HCT116 (cell line): ENCODE measurements around the gene ROBO1. TPM values are rescaled to one million over a fixed set of nuclear protein-coding genes. Genes with fewer than 3 reads are reported as not detected.

ENCODE experiments used
- ATAC-seq: fragments of 200-7000 bp; cut with Tn5 transposase; 2 replicates; pipeline ENCODE4 v1.9.1; 2020; ENCODE audit warnings: mild to moderate bottlenecking, moderate library complexity
- BruUV-seq: library from RNA; stranded (reverse); fragments of 400-500 nt; replicated peaks from 2 replicates; lab custom pipeline; 2021; lab: Mats Ljungman, UMichigan
- CTCF ChIA-PET: fragments of 300-600 bp; sonication (Branson Sonifier 250); formaldehyde crosslinking; loops from one replicate; lab custom pipeline; 2021; ENCODE audit warnings: antibody characterized with exemption; lab: Charles Lee
- POLR2A ChIA-PET: fragments of 300-600, 350-600 bp; sonication (Branson Sonifier 250); formaldehyde crosslinking; loops from one replicate; lab custom pipeline; 2021; ENCODE audit warnings: antibody characterized with exemption; lab: Charles Lee
- RAD21 ChIA-PET, 2 experiments: fragments of 300-600 bp; sonication (Branson Sonifier 250); formaldehyde crosslinking; loops; one replicate each; lab custom pipeline; 2023; ENCODE audit warnings: low total read pairs in 2 of 2; ENCODE audit not compliant: uncharacterized antibody in 2 of 2, unreplicated experiment in 2 of 2, low non-redundant PET in 1 of 2; lab: Charles Lee
- DNase-seq: peaks from one replicate; pipeline ENCODE4 v3.0.0-alpha.2; 2010; ENCODE audit warnings: low read depth, low spot score
- H2AFZ ChIP-seq: fragments of 200-600 bp; shearing (Covaris generic), sonication (generic); 2 replicates; pipeline ENCODE4 v1.6.1; 2017; ENCODE audit warnings: low read depth, mixed run types, mixed read lengths, antibody characterized with exemption, low read length; ENCODE audit not compliant: poor library complexity, severe bottlenecking
- H3K27ac ChIP-seq: 2 replicates; pipeline ENCODE4 v1.5.1; 2012; ENCODE audit warnings: low read depth, low read length
- H3K27me3 ChIP-seq: fragments of 200-600 bp; sonication (generic); 2 replicates; pipeline ENCODE4 v1.6.1; 2016; ENCODE audit warnings: mixed run types, low read length, mixed read lengths; ENCODE audit not compliant: insufficient read depth
- H3K36me3 ChIP-seq, 2 experiments: fragments of 200-500 bp in 1 of 2; fragments of 200-600 bp in 1 of 2; sonication (Bioruptor generic) in 1 of 2; sonication (generic) in 1 of 2; 2 replicates each; pipeline versions ENCODE4 v1.5.1 to v1.6.1; 2014 to 2016; ENCODE audit warnings: low read length in 2 of 2, inconsistent platforms in 1 of 2, mixed read lengths in 1 of 2, mixed run types in 1 of 2; ENCODE audit not compliant: insufficient read depth in 2 of 2, control insufficient read depth in 1 of 2
- H3K4me1 ChIP-seq, 2 experiments: fragments of 200-600 bp in 1 of 2; sonication (generic) in 1 of 2; 2 replicates each; pipeline versions ENCODE4 v1.5.1 to v1.6.1; 2012 to 2017; ENCODE audit warnings: low read length in 2 of 2, inconsistent platforms in 1 of 2, mild to moderate bottlenecking in 1 of 2, mixed read lengths in 1 of 2, mixed run types in 1 of 2, moderate library complexity in 1 of 2; ENCODE audit not compliant: insufficient read depth in 2 of 2, control insufficient read depth in 1 of 2
- H3K4me2 ChIP-seq: fragments of 200-600 bp; sonication (generic); 2 replicates; pipeline ENCODE4 v1.6.1; 2017; ENCODE audit warnings: mixed run types, low read length, mixed read lengths
- H3K4me3 ChIP-seq, 2 experiments: fragments of 200-600 bp in 1 of 2; sonication (generic) in 1 of 2; replicated peaks in 1 of 2; 2 replicates each; pipeline ENCODE4 v1.5.1; 2011 to 2016; ENCODE audit warnings: low read length in 2 of 2, control low read depth in 1 of 2, low read depth in 1 of 2, mild to moderate bottlenecking in 1 of 2, mixed read lengths in 1 of 2, mixed run types in 1 of 2
- H3K79me2 ChIP-seq: fragments of 200-600 bp; sonication (generic); 2 replicates; pipeline ENCODE4 v1.6.1; 2017; ENCODE audit warnings: mild to moderate bottlenecking, mixed run types, low read length, moderate library complexity, mixed read lengths; ENCODE audit not compliant: insufficient read depth
- H3K9ac ChIP-seq: fragments of 200-600 bp; sonication (generic); 2 replicates; pipeline ENCODE4 v1.6.1; 2016; ENCODE audit warnings: low read length, mixed read lengths
- H3K9me2 ChIP-seq: fragments of 200-600 bp; sonication (generic), shearing (Covaris generic); 2 replicates; pipeline ENCODE4 v1.6.1; 2017; ENCODE audit warnings: mixed run types, mild to moderate bottlenecking, moderate library complexity; ENCODE audit not compliant: insufficient read depth
- H3K9me3 ChIP-seq, 2 experiments: fragments of 200-500 bp in 1 of 2; fragments of 200-600 bp in 1 of 2; sonication (Bioruptor generic) in 1 of 2; sonication (generic) in 1 of 2; 2 replicates each; pipeline ENCODE4 v1.6.1; 2014 to 2017; ENCODE audit warnings: low read length in 2 of 2, mixed read lengths in 2 of 2, inconsistent platforms in 1 of 2, low read depth in 1 of 2, mild to moderate bottlenecking in 1 of 2, mixed run types in 1 of 2, moderate library complexity in 1 of 2; ENCODE audit not compliant: control insufficient read depth in 1 of 2, insufficient read depth in 1 of 2
- H4K20me1 ChIP-seq: fragments of 200-600 bp; sonication (generic), shearing (Covaris generic); 2 replicates; pipeline ENCODE4 v1.6.1; 2017; ENCODE audit warnings: mixed run types, mild to moderate bottlenecking, moderate library complexity; ENCODE audit not compliant: insufficient read depth
- CBX3 ChIP-seq: IDR thresholded peaks from 2 replicates; pipeline ENCODE4 v1.6.1; 2012; ENCODE audit warnings: low read depth
- CEBPB ChIP-seq: IDR thresholded peaks from 2 replicates; pipeline ENCODE4 v1.6.1; 2012; ENCODE audit warnings: low read depth
- EZH2 ChIP-seq: fragments of 200-600 bp; sonication (generic); IDR thresholded peaks from 2 replicates; pipeline ENCODE4 v1.6.1; 2017; ENCODE audit warnings: antibody characterized with exemption, mixed run types
- FOSL1 ChIP-seq: IDR thresholded peaks from 2 replicates; pipeline ENCODE4 v1.6.1; 2012; ENCODE audit warnings: low read depth
- POLR2A ChIP-seq: IDR thresholded peaks from 2 replicates; pipeline ENCODE4 v1.7.0; 2011; ENCODE audit warnings: borderline replicate concordance; ENCODE audit not compliant: insufficient read depth, insufficient read length; ENCODE audit errors: extremely low read depth
- POLR2AphosphoS5 ChIP-seq: IDR thresholded peaks from 2 replicates; pipeline ENCODE4 v1.6.1; 2011; ENCODE audit warnings: mild to moderate bottlenecking, low read depth, low read length, moderate library complexity
- SP1 ChIP-seq: IDR thresholded peaks from 2 replicates; pipeline ENCODE4 v1.6.1; 2012; ENCODE audit warnings: low read depth
- SRF ChIP-seq: IDR thresholded peaks from 2 replicates; pipeline ENCODE4 v1.6.1; 2012; ENCODE audit warnings: low read depth
- TCF7L2 ChIP-seq: IDR thresholded peaks from 2 replicates; pipeline ENCODE4 v1.7.0; 2011; ENCODE audit warnings: borderline replicate concordance, inconsistent platforms; ENCODE audit not compliant: insufficient read depth, insufficient read length; ENCODE audit errors: extremely low read depth
- YY1 ChIP-seq: IDR thresholded peaks from 2 replicates; pipeline ENCODE4 v1.6.1; 2011; ENCODE audit warnings: low read length, low read depth, moderate library complexity, mild to moderate bottlenecking; ENCODE audit not compliant: insufficient replicate concordance; ENCODE audit errors: extremely low read depth
- ZFX ChIP-seq: fragments of 450-650 bp; IDR thresholded peaks from 2 replicates; pipeline ENCODE4 v1.6.1; 2017
- ZNF274 ChIP-seq: fragments of 200-500 bp; sonication (Bioruptor generic); IDR thresholded peaks from 2 replicates; pipeline ENCODE4 v1.6.1; 2014; ENCODE audit warnings: mild to moderate bottlenecking, low read depth, low read length, inconsistent platforms
- intact Hi-C: fragments of 100-400 bp; cut with micrococcal nuclease; formaldehyde crosslinking; loops from 2 replicates; pipeline ENCODE4 v1.10.0; 2022
- total RNA-seq: library from RNA; stranded (reverse); gene quantifications from one replicate; pipeline ENCODE4 v1.2.1, GENCODE V29; 2021; ENCODE audit not compliant: unreplicated experiment
- TF ChIP-seq, protein P1 (sequence below), 3 experiments: fragments of 200-600 bp in 1 of 3; sonication (generic) in 1 of 3; IDR thresholded peaks in 2 of 3; conservative IDR thresholded peaks in 1 of 3; 2 replicates each; pipeline ENCODE4 v1.5.1; 2012 to 2017; ENCODE audit warnings: low read depth in 2 of 3, low read length in 2 of 3, antibody characterized with exemption in 1 of 3, borderline replicate concordance in 1 of 3, control low read depth in 1 of 3, mild to moderate bottlenecking in 1 of 3, mixed read lengths in 1 of 3, mixed run types in 1 of 3, moderate library complexity in 1 of 3; ENCODE audit not compliant: insufficient read depth in 1 of 3
- TF ChIP-seq, protein P2 (sequence below): IDR thresholded peaks from 2 replicates; pipeline ENCODE4 v1.6.1; 2011; ENCODE audit warnings: mild to moderate bottlenecking, low read length, moderate library complexity; ENCODE audit not compliant: insufficient replicate concordance; ENCODE audit errors: extremely low read depth

ROBO1 gene
- total RNA-seq, 1 experiment from 2014 or later, result 0.27 TPM

DNA sequence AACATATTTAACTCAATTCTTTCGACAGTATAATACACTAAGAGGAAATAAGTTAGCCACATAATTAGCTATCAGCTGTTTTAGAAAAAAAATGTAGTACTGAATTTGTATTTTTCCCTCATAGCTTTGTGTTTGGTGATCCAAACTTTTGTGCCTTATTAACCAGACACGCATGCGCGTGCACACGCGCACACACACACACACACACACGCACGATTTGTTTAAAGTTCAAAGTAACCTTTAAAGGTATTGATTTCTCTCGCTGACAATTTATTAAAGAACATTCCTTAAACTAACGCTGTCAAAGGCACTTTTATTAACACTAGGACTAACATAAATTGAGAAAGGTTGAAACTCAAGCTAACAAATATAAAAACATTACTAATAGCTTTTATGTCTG is 198.9 kb downstream of the ROBO1 start:
- no peak overlapping the region for H3K4me2 ChIP-seq
- peaks cover 6 to 8% of the 10 kb centered on the region in 2 experiments; a peak in 2 of 4 replicates for H3K9me3 ChIP-seq
- no peaks in the 10 kb centered on the region for H3K4me1 ChIP-seq
- no peak overlapping the region for H3K27ac ChIP-seq
- ATAC-seq (no peak), DNase-seq (no peak)
- no peak overlapping the region for H2AFZ ChIP-seq
- H4K20me1 ChIP-seq, result no peaks in the 10 kb centered on the region
- ChIA-PET CTCF (no interaction called here), RAD21 (no interaction called here), POLR2A (no interaction called here)
- no peaks in the 10 kb centered on the region for H3K36me3 ChIP-seq
- no peaks in the 10 kb centered on the region for H3K27me3 ChIP-seq
- BruUV-seq, result no TSS peak
- H3K9ac ChIP-seq, result no peak overlapping the region
- no peaks in the 10 kb centered on the region for H3K79me2 ChIP-seq
- no peaks in the 10 kb centered on the region for H3K9me2 ChIP-seq
- intact Hi-C loops, result no loop called here
- no peak overlapping the region for H3K4me3 ChIP-seq
- TF ChIP-seq POLR2A, result no peak
- no peak for TF ChIP-seq EZH2
- TF ChIP-seq CBX3, result no peak
- TF ChIP-seq FOSL1, result no peak
- TF ChIP-seq, protein P1, sequence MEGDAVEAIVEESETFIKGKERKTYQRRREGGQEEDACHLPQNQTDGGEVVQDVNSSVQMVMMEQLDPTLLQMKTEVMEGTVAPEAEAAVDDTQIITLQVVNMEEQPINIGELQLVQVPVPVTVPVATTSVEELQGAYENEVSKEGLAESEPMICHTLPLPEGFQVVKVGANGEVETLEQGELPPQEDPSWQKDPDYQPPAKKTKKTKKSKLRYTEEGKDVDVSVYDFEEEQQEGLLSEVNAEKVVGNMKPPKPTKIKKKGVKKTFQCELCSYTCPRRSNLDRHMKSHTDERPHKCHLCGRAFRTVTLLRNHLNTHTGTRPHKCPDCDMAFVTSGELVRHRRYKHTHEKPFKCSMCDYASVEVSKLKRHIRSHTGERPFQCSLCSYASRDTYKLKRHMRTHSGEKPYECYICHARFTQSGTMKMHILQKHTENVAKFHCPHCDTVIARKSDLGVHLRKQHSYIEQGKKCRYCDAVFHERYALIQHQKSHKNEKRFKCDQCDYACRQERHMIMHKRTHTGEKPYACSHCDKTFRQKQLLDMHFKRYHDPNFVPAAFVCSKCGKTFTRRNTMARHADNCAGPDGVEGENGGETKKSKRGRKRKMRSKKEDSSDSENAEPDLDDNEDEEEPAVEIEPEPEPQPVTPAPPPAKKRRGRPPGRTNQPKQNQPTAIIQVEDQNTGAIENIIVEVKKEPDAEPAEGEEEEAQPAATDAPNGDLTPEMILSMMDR (IDR thresholded peaks at IDR 0.05 in 2 of 3, conservative IDR thresholded peaks at IDR 0.05 in 1 of 3; ENCODE audit: borderline replicate concordance in 1 of 3, insufficient read depth in 1 of 3, low read depth in 2 of 3, low read length in 2 of 3), result no peak
- no peak for TF ChIP-seq SRF
- TF ChIP-seq ZFX, result no peak
- no peak for TF ChIP-seq CEBPB
- TF ChIP-seq SP1, result no peak
- TF ChIP-seq YY1, result no peak
- TF ChIP-seq, protein P2, sequence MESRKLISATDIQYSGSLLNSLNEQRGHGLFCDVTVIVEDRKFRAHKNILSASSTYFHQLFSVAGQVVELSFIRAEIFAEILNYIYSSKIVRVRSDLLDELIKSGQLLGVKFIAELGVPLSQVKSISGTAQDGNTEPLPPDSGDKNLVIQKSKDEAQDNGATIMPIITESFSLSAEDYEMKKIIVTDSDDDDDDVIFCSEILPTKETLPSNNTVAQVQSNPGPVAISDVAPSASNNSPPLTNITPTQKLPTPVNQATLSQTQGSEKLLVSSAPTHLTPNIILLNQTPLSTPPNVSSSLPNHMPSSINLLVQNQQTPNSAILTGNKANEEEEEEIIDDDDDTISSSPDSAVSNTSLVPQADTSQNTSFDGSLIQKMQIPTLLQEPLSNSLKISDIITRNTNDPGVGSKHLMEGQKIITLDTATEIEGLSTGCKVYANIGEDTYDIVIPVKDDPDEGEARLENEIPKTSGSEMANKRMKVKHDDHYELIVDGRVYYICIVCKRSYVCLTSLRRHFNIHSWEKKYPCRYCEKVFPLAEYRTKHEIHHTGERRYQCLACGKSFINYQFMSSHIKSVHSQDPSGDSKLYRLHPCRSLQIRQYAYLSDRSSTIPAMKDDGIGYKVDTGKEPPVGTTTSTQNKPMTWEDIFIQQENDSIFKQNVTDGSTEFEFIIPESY, result no peak
- TF ChIP-seq ZNF274, result no peak
- TF ChIP-seq TCF7L2, result no peak
- no peak for TF ChIP-seq POLR2AphosphoS5
